Measurements from ENCODE around the gene HYOU1. TPM values are rescaled to one million over a fixed set of nuclear protein-coding genes. Genes with fewer than 3 reads are reported as not detected.

The HYOU1 gene
- 39.6 to 50.0 TPM (median 47.3 TPM) in 5 replicates for total RNA-seq (2022; extraction: Qiagen RNA extraction; ENCODE audit: low read depth)

GRCh38 chr11:119057000-119057769, at the start of gene HYOU1:
Gene HYOU1, minus strand, starts transcription at chr11:119057205. Its CDS starts 1,045 bp downstream, at chr11:119056160.

GRCh38 chr11:119101759-119102423, 44.9 kb upstream of the HYOU1 start, which contains the start of gene DPAGT1:
Gene DPAGT1, minus strand, starts transcription at chr11:119101853. Its CDS starts 198 bp downstream, at chr11:119101655.

GRCh38 chr11:119084663-119085436, 27.8 kb upstream of the HYOU1 start, which contains the start of gene HMBS:
Gene HMBS, plus strand, starts transcription at chr11:119084881. Its CDS starts 153 bp downstream, at chr11:119085034.

GRCh38 chr11:119067371-119068222, 10.6 kb upstream of the HYOU1 start, which contains the start of gene VPS11:
Gene VPS11, plus strand, starts transcription at chr11:119067818. Its CDS starts 6 bp downstream, at chr11:119067824.

GRCh38 chr11:119030329-119031047, 26.5 kb downstream of the HYOU1 start, which contains the start of gene SLC37A4:
Gene SLC37A4, minus strand, starts transcription at chr11:119030877.

GRCh38 chr11:119018074-119018938, 38.7 kb downstream of the HYOU1 start, which contains the start of the genes RPS25 and TRAPPC4:
Gene RPS25, minus strand, starts transcription at chr11:119018343. Its CDS starts 59 bp downstream, at chr11:119018284.
Gene TRAPPC4, plus strand, starts transcription at chr11:119018766. Its CDS starts 30 bp downstream, at chr11:119018796.

GRCh38 chr11:118997627-118998387, 59.2 kb downstream of the HYOU1 start, which contains the start of gene CENATAC:
Gene CENATAC, plus strand, starts transcription at chr11:118998138. Its CDS starts 60 bp downstream, at chr11:118998198.

Other genes starting within 250 kb of the HYOU1 start
- 0.03 to 0.08 TPM (median 0.07 TPM) in 5 replicates for gene CXCR5, start 173.3 kb downstream of the HYOU1 start, total RNA-seq (2022; extraction: Qiagen RNA extraction; ENCODE audit: low read depth)
- gene BCL9L, start 131.3 kb downstream of the HYOU1 start, total RNA-seq (2022; extraction: Qiagen RNA extraction; ENCODE audit: low read depth): 79.4 to 170 TPM (median 137 TPM) in 5 replicates
- 0.33 to 0.97 TPM (median 0.69 TPM) in 5 replicates for gene UPK2, start 100.9 kb downstream of the HYOU1 start, total RNA-seq (2022; extraction: Qiagen RNA extraction; ENCODE audit: low read depth)
- not detected in 5 replicates for gene FOXR1, start 85.4 kb downstream of the HYOU1 start, total RNA-seq (2022; extraction: Qiagen RNA extraction; ENCODE audit: low read depth)
- 11.1 to 17.5 TPM (median 11.5 TPM) in 5 replicates for gene CENATAC, start 59.1 kb downstream of the HYOU1 start, total RNA-seq (2022; extraction: Qiagen RNA extraction; ENCODE audit: low read depth)
- gene RPS25, start 38.9 kb downstream of the HYOU1 start, total RNA-seq (2022; extraction: Qiagen RNA extraction; ENCODE audit: low read depth): 803 to 1,150 TPM (median 842 TPM) in 5 replicates
- gene TRAPPC4, start 38.4 kb downstream of the HYOU1 start, total RNA-seq (2022; extraction: Qiagen RNA extraction; ENCODE audit: low read depth): 57.4 to 67.3 TPM (median 60.5 TPM) in 5 replicates
- gene SLC37A4, start 26.3 kb downstream of the HYOU1 start, total RNA-seq (2022; extraction: Qiagen RNA extraction; ENCODE audit: low read depth): 10.0 to 12.1 TPM (median 10.8 TPM) in 5 replicates
- 7.9 to 17.2 TPM (median 11.4 TPM) in 5 replicates for gene VPS11, start 10.6 kb upstream of the HYOU1 start, total RNA-seq (2022; extraction: Qiagen RNA extraction; ENCODE audit: low read depth)
- gene HMBS, start 27.7 kb upstream of the HYOU1 start, total RNA-seq (2022; extraction: Qiagen RNA extraction; ENCODE audit: low read depth): 45.4 to 52.9 TPM (median 51.2 TPM) in 5 replicates
- 33.0 to 40.4 TPM (median 38.6 TPM) in 5 replicates for gene DPAGT1, start 44.6 kb upstream of the HYOU1 start, total RNA-seq (2022; extraction: Qiagen RNA extraction; ENCODE audit: low read depth)
- gene C2CD2L, start 50.1 kb upstream of the HYOU1 start, total RNA-seq (2022; extraction: Qiagen RNA extraction; ENCODE audit: low read depth): 4.9 to 7.1 TPM (median 6.0 TPM) in 5 replicates
- gene HINFP, start 64.4 kb upstream of the HYOU1 start, total RNA-seq (2022; extraction: Qiagen RNA extraction; ENCODE audit: low read depth): 9.7 to 11.5 TPM (median 11.0 TPM) in 5 replicates
- 0.18 to 0.37 TPM (median 0.21 TPM) in 5 replicates for gene ABCG4, start 91.8 kb upstream of the HYOU1 start, total RNA-seq (2022; extraction: Qiagen RNA extraction; ENCODE audit: low read depth)
- 7.5 to 12.3 TPM (median 10.4 TPM) in 5 replicates for gene NLRX1, start 111.5 kb upstream of the HYOU1 start, total RNA-seq (2022; extraction: Qiagen RNA extraction; ENCODE audit: low read depth)
- gene NHERF4, start 128.3 kb upstream of the HYOU1 start, total RNA-seq (2022; extraction: Qiagen RNA extraction; ENCODE audit: low read depth): 0.13 to 0.47 TPM (median 0.21 TPM) in 3 of 5 replicates, not detected in the others
- gene CBL, start 149.1 kb upstream of the HYOU1 start, total RNA-seq (2022; extraction: Qiagen RNA extraction; ENCODE audit: low read depth): 5.5 to 9.3 TPM (median 9.0 TPM) in 5 replicates